GM23248 (cell line): ENCODE data around the gene HSP90B1. TPM values are rescaled to one million over a fixed set of nuclear protein-coding genes. Genes with fewer than 3 reads are reported as not detected.

ENCODE experiments used
- DNase-seq: peaks from one replicate; pipeline ENCODE4 v3.0.0-alpha.2; 2015
- H2AFZ ChIP-seq: fragments of 200-600 bp; sonication (generic); 2 replicates; pipeline ENCODE4 v1.6.1; 2016; ENCODE audit warnings: antibody characterized with exemption
- H3F3A ChIP-seq: fragments of 200-600 bp; sonication (generic); 2 replicates; pipeline ENCODE4 v1.6.1; 2016; ENCODE audit warnings: mild to moderate bottlenecking, antibody characterized with exemption, mixed run types; ENCODE audit not compliant: insufficient read depth
- H3K27ac ChIP-seq: fragments of 200-600 bp; sonication (generic); 2 replicates; pipeline ENCODE4 v1.5.1; 2016; ENCODE audit warnings: mild to moderate bottlenecking
- H3K27me3 ChIP-seq: fragments of 200-600 bp; sonication (generic); replicated peaks from 2 replicates; pipeline ENCODE4 v1.6.1; 2016; ENCODE audit warnings: mild to moderate bottlenecking; ENCODE audit not compliant: insufficient read depth
- H3K36me3 ChIP-seq: fragments of 200-600 bp; sonication (generic); 2 replicates; pipeline ENCODE4 v1.6.1; 2016; ENCODE audit warnings: low read depth, mild to moderate bottlenecking
- H3K4me1 ChIP-seq: fragments of 200-600 bp; sonication (generic); 2 replicates; pipeline ENCODE4 v1.6.1; 2016; ENCODE audit warnings: mild to moderate bottlenecking; ENCODE audit not compliant: insufficient read depth
- H3K4me2 ChIP-seq: fragments of 200-600 bp; sonication (generic); one replicate; pipeline ENCODE4 v1.6.1; 2016; ENCODE audit warnings: mild to moderate bottlenecking; ENCODE audit not compliant: unreplicated experiment
- H3K4me3 ChIP-seq: fragments of 200-600 bp; sonication (generic); 2 replicates; pipeline ENCODE4 v1.5.1; 2016; ENCODE audit warnings: mild to moderate bottlenecking
- H3K79me2 ChIP-seq: fragments of 200-600 bp; sonication (generic); 2 replicates; pipeline ENCODE4 v1.6.1; 2016; ENCODE audit warnings: mild to moderate bottlenecking; ENCODE audit not compliant: insufficient read depth
- H3K9ac ChIP-seq: fragments of 200-600 bp; sonication (generic); 2 replicates; pipeline ENCODE4 v1.6.1; 2016; ENCODE audit warnings: mild to moderate bottlenecking
- H3K9me2 ChIP-seq: fragments of 200-600 bp; sonication (generic); 2 replicates; pipeline ENCODE4 v1.6.1; 2016; ENCODE audit warnings: mixed run types, mild to moderate bottlenecking, moderate library complexity; ENCODE audit not compliant: insufficient read depth
- H3K9me3 ChIP-seq: fragments of 200-600 bp; sonication (generic); one replicate; pipeline ENCODE4 v1.6.1; 2017; ENCODE audit warnings: low read depth
- H4K20me1 ChIP-seq: fragments of 200-600 bp; sonication (generic); 2 replicates; pipeline ENCODE4 v1.6.0; 2016; ENCODE audit not compliant: insufficient read depth
- EZH2 ChIP-seq: fragments of 200-600 bp; sonication (generic); IDR thresholded peaks from 2 replicates; pipeline ENCODE4 v1.6.1; 2018; ENCODE audit warnings: antibody characterized with exemption, mild to moderate bottlenecking; ENCODE audit not compliant: insufficient read depth, poor library complexity, severe bottlenecking
- EZH2phosphoT487 ChIP-seq: fragments of 200-600 bp; sonication (generic); IDR thresholded peaks from 2 replicates; pipeline ENCODE4 v1.6.1; 2018; ENCODE audit warnings: antibody characterized with exemption, moderate library complexity, mild to moderate bottlenecking, low read depth; ENCODE audit not compliant: insufficient read depth
- WGBS, 2 experiments: methylation state at CpG; one replicate each; pipeline ENCODE4 v1.1.6; 2015 to 2017; ENCODE audit warnings: low lambda C conversion rate in 2 of 2, low coverage in 1 of 2; ENCODE audit errors: missing lambda C conversion rate in 2 of 2; 5-methylcytosine and 5-hydroxymethylcytosine counted together
- in situ Hi-C: fragments of 300-500 bp; cut with MboI; formaldehyde crosslinking; loops from 2 replicates; pipeline ENCODE4 v1.15.0; 2020
- polyA plus RNA-seq: library from polyadenylated mRNA; unstranded; fragments of >200 nt; fragmentation: Nextera tagmentation; extraction: Ambion mirVana; gene quantifications from 2 replicates; pipeline ENCODE4 v1.2.1, GENCODE V29; 2016
- total RNA-seq: library from RNA; depleted of rRNA; stranded (reverse); fragments of >200 nt; shearing (Covaris generic); gene quantifications from 2 replicates; pipeline ENCODE4 v1.2.3, GENCODE V29; 2014

The HSP90B1 gene
- total and polyA plus RNA-seq, 2 experiments from 2014 or later, result 555 to 969 TPM

DNA sequence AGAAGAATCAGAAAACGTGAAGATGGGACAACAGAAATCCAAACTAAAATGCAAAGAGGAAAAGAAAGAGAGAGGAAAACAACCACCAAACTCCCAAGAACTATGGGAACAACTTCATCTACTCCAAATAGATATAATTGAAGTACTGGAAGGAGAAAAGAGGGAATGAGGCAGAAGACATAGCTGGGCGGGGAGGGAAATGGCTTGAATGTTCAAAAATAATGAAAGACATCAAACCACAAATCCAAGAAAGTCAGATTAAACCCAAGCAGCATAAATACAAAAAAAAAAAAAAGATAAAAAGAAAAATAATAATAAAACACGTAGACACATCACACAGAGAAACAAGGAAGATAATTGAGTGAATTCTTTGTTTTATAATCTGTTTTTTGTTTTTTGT, 12.3 kb upstream of the HSP90B1 start:
- no peak overlapping the region for H3K27ac ChIP-seq

DNA sequence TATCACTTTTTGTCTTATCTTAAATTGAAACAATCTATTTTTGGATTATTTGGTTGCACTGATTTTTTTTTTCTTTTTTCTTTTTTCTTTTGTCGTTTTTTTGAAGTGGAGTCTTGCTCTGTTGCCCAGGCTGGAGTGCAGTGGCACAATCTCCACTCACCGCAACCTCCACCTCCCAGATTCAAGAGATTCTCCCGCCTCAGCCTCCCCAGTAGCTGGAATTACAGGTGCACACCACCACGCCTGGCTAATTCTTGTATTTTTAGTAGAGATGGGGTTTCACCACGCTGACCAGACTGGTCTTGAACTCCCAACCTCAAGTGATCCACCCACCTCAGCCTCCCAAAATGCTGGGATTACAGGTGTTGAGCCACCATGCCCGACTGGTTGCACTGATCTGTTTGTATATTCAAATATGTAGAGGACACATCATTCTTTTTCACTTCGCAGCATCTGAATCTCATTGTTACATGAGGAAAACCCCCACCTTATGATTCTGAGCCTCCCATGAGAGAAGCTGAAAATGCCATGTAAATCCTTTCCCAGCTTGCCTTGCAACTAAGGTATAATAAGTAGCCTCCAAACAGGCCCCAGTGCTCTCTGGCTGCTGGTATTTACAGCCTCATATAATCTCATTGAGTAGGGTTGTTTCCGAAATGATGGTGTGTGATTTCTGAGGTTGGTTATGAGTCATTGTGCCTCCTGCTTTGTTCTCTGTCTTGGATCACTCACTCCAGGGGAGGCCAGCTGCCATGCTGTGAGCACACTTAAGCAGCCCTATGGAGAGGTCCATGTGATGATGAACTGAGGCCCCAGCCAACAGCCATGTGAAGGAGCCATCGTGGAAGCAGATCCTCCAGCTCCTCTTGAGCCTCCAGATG, 5.2 kb upstream of the HSP90B1 start:
- in situ Hi-C loops, result no loop called here
- Histone ChIP-seq H3K4me2 (no peak overlapping the region), H3K27me3 (no peaks in the 10 kb centered on the region), H3F3A (no peaks in the 10 kb centered on the region; the same call in 1 of the 2 replicates), H3K36me3 (no peaks in the 10 kb centered on the region), H2AFZ (peak overlapping the region; percentile 31; the same call in 1 of the 2 replicates), H3K4me1 (peaks cover 8% of the 10 kb centered on the region), H3K79me2 (no peaks in the 10 kb centered on the region), H4K20me1 (no peaks in the 10 kb centered on the region), H3K27ac (0 out of 2 replicates have a peak overlapping the region, but pooled peaks have one; percentile 7), H3K9me2 (no peaks in the 10 kb centered on the region), H3K9ac (no peak overlapping the region), H3K4me3 (no peak overlapping the region), H3K9me3 (no peaks in the 10 kb centered on the region)
- 68% methylated on average over 9 of the region's 9 CpGs for WGBS, 2 experiments
- DNase-seq, result peak; percentile 78
- no peak for TF ChIP-seq EZH2
- TF ChIP-seq EZH2phosphoT487, result no peak

More for the DNA sequence above, 12.3 kb upstream of the HSP90B1 start:
- H4K20me1 ChIP-seq, result no peaks in the 10 kb centered on the region
- no peaks in the 10 kb centered on the region for H3K36me3 ChIP-seq
- no peak for TF ChIP-seq EZH2phosphoT487
- TF ChIP-seq EZH2, result no peak
- H3K79me2 ChIP-seq, result no peaks in the 10 kb centered on the region
- no peak for DNase-seq
- H3K4me1 ChIP-seq, result no peaks in the 10 kb centered on the region
- H3K4me2 ChIP-seq, result no peak overlapping the region
- H2AFZ ChIP-seq, result no peak overlapping the region
- no peaks in the 10 kb centered on the region for H3K9me2 ChIP-seq
- 37 to 49% methylated on average over 2 to 3 of the region's 3 CpGs for WGBS, 2 experiments
- no peaks in the 10 kb centered on the region for H3F3A ChIP-seq
- H3K4me3 ChIP-seq, result no peak overlapping the region
- no peaks in the 10 kb centered on the region for H3K27me3 ChIP-seq
- no peak overlapping the region for H3K9ac ChIP-seq
- H3K9me3 ChIP-seq, result no peaks in the 10 kb centered on the region
- in situ Hi-C loops, result no loop called here

DNA sequence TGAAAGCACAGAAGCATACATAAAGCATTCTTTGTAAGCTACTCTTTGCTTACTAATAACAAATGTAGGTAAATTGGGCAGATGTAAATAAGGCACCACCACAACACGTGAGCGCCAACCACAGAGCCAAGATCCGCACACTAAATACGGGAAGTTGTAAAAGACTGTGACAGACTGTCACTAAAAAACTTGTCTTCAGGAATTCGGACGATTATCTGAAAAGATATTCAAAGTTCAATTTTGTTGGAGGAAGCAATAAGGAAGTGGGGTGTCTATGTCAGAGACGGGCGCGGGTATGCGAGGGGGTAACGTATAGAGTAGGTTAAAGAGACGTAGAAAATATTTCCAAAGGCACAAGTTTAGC, 1.5 kb upstream of the HSP90B1 start:
- in situ Hi-C loops, result no loop called here
- Histone ChIP-seq H2AFZ (peak overlapping the region; percentile 98), H3K9me2 (no peaks in the 10 kb centered on the region), H3F3A (no peaks in the 10 kb centered on the region; the same call in 1 of the 2 replicates), H3K27ac (0 out of 2 replicates have a peak overlapping the region, but pooled peaks have one; percentile 92), H3K36me3 (peaks cover 17% of the 10 kb centered on the region), H3K4me3 (peak overlapping the region; percentile 85), H3K79me2 (peaks cover 35% of the 10 kb centered on the region), H3K27me3 (no peaks in the 10 kb centered on the region), H3K4me2 (peak overlapping the region; percentile 92), H3K9ac (peak overlapping the region; percentile 91), H3K9me3 (no peaks in the 10 kb centered on the region), H3K4me1 (peaks cover 21% of the 10 kb centered on the region), H4K20me1 (no peaks in the 10 kb centered on the region)
- TF ChIP-seq EZH2phosphoT487, result no peak
- WGBS, 2 experiments, result 37 to 38% methylated on average over 12 of the region's 12 CpGs
- no peak for DNase-seq

GRCh38 chr12:103929046-103929783, 995 bp upstream of the HSP90B1 start:
- Histone ChIP-seq H2AFZ (peak overlapping the region; percentile 98), H4K20me1 (no peaks in the 10 kb centered on the region), H3K9me2 (no peaks in the 10 kb centered on the region), H3F3A (no peaks in the 10 kb centered on the region; the same call in 1 of the 2 replicates), H3K4me3 (peak overlapping the region; percentile 85), H3K79me2 (peaks cover 40% of the 10 kb centered on the region), H3K9me3 (no peaks in the 10 kb centered on the region), H3K4me1 (peaks cover 21% of the 10 kb centered on the region), H3K36me3 (peaks cover 22% of the 10 kb centered on the region), H3K9ac (peak overlapping the region; percentile 91), H3K4me2 (peak overlapping the region; percentile 92), H3K27ac (peak overlapping the region; percentile 92), H3K27me3 (no peaks in the 10 kb centered on the region)
- 1 to 2% methylated on average over 37 of the region's 37 CpGs for WGBS, 2 experiments
- in situ Hi-C loops, result no loop called here
- peak; percentile 95 for DNase-seq
- no peak for TF ChIP-seq EZH2
- TF ChIP-seq EZH2phosphoT487, result no peak
